Neural cell (in vitro differentiated cells): ENCODE data around the gene GCK. TPM values are rescaled to one million over a fixed set of nuclear protein-coding genes. Genes with fewer than 3 reads are reported as not detected.

Experiments
- H2AFZ ChIP-seq: fragments of 200-600, 300-800 bp; sonication (generic), shearing (Covaris generic); 2 replicates; pipeline ENCODE4 v1.6.0; 2014; ENCODE audit warnings: low read depth, mild to moderate bottlenecking, antibody characterized with exemption, low read length, moderate library complexity
- H3F3A ChIP-seq: fragments of 200-600 bp; shearing (Covaris generic); 2 replicates; pipeline ENCODE4 v1.6.1; 2016; ENCODE audit warnings: mild to moderate bottlenecking, moderate library complexity, mixed read lengths, antibody characterized with exemption, low read length; ENCODE audit not compliant: insufficient read depth, poor library complexity, severe bottlenecking
- H3K27ac ChIP-seq: fragments of 200-600, 300-800 bp; sonication (generic), shearing (Covaris generic); 2 replicates; pipeline ENCODE4 v1.5.1; 2014; ENCODE audit warnings: mild to moderate bottlenecking, low read length, moderate library complexity
- H3K27me3 ChIP-seq: fragments of 300-800, 200-600 bp; sonication (generic), shearing (Covaris generic); 2 replicates; pipeline ENCODE4 v1.6.0; 2014; ENCODE audit warnings: mild to moderate bottlenecking, low read depth, low read length, moderate library complexity; ENCODE audit not compliant: insufficient read depth
- H3K36me3 ChIP-seq: fragments of 300-800, 200-600 bp; sonication (generic), shearing (Covaris generic); 2 replicates; pipeline ENCODE4 v1.5.1; 2014; ENCODE audit warnings: mild to moderate bottlenecking, antibody characterized with exemption, low read length, moderate library complexity; ENCODE audit not compliant: insufficient read depth
- H3K4me2 ChIP-seq: fragments of 300-800, 200-600 bp; sonication (generic), shearing (Covaris generic); 2 replicates; pipeline ENCODE4 v1.6.0; 2014; ENCODE audit warnings: mild to moderate bottlenecking, low read length
- H3K4me3 ChIP-seq: fragments of 300-800, 200-600 bp; sonication (generic), shearing (Covaris generic); 2 replicates; pipeline ENCODE4 v1.5.1; 2014; ENCODE audit warnings: mild to moderate bottlenecking, low read length, moderate library complexity
- H3K79me2 ChIP-seq: fragments of 200-600 bp; shearing (Covaris generic); replicated peaks from 2 replicates; pipeline ENCODE4 v1.6.0; 2014; ENCODE audit warnings: mild to moderate bottlenecking, low read length, moderate library complexity; ENCODE audit not compliant: insufficient read depth
- H3K9ac ChIP-seq: fragments of 300-800, 200-600 bp; sonication (generic), shearing (Covaris generic); 2 replicates; pipeline ENCODE4 v1.6.1; 2016; ENCODE audit warnings: mild to moderate bottlenecking, low read length, mixed read lengths
- H3K9me2 ChIP-seq: fragments of 200-600 bp; shearing (Covaris generic); 2 replicates; pipeline ENCODE4 v1.6.1; 2016; ENCODE audit warnings: mild to moderate bottlenecking, low read length, mixed read lengths; ENCODE audit not compliant: insufficient read depth
- H3K9me3 ChIP-seq: fragments of 200-600, 300-800 bp; sonication (generic), shearing (Covaris generic); 2 replicates; pipeline ENCODE4 v1.6.1; 2016; ENCODE audit warnings: mild to moderate bottlenecking, mixed run types, low read length, moderate library complexity, mixed read lengths
- H4K20me1 ChIP-seq: fragments of 200-600 bp; shearing (Covaris generic); 2 replicates; pipeline ENCODE4 v1.6.1; 2016; ENCODE audit warnings: mild to moderate bottlenecking, mixed run types; ENCODE audit not compliant: insufficient read depth
- CTCF ChIP-seq: fragments of 450-650 bp; IDR thresholded peaks from 2 replicates; pipeline ENCODE4 v1.5.1; 2014; ENCODE audit warnings: antibody characterized with exemption, mild to moderate bottlenecking, moderate library complexity; ENCODE audit not compliant: poor library complexity, severe bottlenecking
- EP300 ChIP-seq: fragments of 450-650 bp; conservative IDR thresholded peaks from 2 replicates; pipeline ENCODE4 v1.6.1; 2014; ENCODE audit warnings: antibody characterized with exemption, mild to moderate bottlenecking, moderate library complexity; ENCODE audit not compliant: poor library complexity, severe bottlenecking
- EZH2 ChIP-seq: fragments of 200-600, 300-800 bp; shearing (Covaris generic), sonication (generic); IDR thresholded peaks from 2 replicates; pipeline ENCODE4 v1.6.1; 2014; ENCODE audit warnings: antibody characterized with exemption, low read length, borderline replicate concordance, mild to moderate bottlenecking; ENCODE audit not compliant: insufficient read depth, poor library complexity, severe bottlenecking
- MXI1 ChIP-seq: fragments of 450-650 bp; conservative IDR thresholded peaks from 2 replicates; pipeline ENCODE4 v1.6.1; 2014; ENCODE audit warnings: antibody characterized with exemption, mild to moderate bottlenecking; ENCODE audit not compliant: poor library complexity, severe bottlenecking
- POLR2AphosphoS5 ChIP-seq: IDR thresholded peaks from 2 replicates; pipeline ENCODE4 v1.6.1; 2012
- RAD21 ChIP-seq: fragments of 450-650 bp; conservative IDR thresholded peaks from 2 replicates; pipeline ENCODE4 v1.6.1; 2014; ENCODE audit warnings: antibody characterized with exemption, mild to moderate bottlenecking, moderate library complexity
- REST ChIP-seq: IDR thresholded peaks from 2 replicates; pipeline ENCODE4 v1.6.1; 2012; ENCODE audit warnings: borderline replicate concordance
- SMC3 ChIP-seq: fragments of 450-650 bp; conservative IDR thresholded peaks from 2 replicates; pipeline ENCODE4 v1.6.1; 2014; ENCODE audit warnings: antibody characterized with exemption, mild to moderate bottlenecking, moderate library complexity; ENCODE audit not compliant: poor library complexity
- TAF1 ChIP-seq: IDR thresholded peaks from 2 replicates; pipeline ENCODE4 v1.6.1; 2012; ENCODE audit warnings: low read depth
- polyA plus RNA-seq: library from polyadenylated mRNA; depleted of rRNA; stranded (reverse); fragments of >200 nt; gene quantifications from 2 replicates; pipeline ENCODE4 v1.2.3, GENCODE V29; 2014

Gene GCK
- polyA plus RNA-seq, 1 donor from 2014 or later: 7.4 TPM

- TF ChIP-seq POLR2AphosphoS5 (peak; percentile 11), MXI1 (no peak)
- Histone ChIP-seq H3K36me3 (no peaks in the 10 kb centered on the region), H3K9me3 (peaks cover 5% of the 10 kb centered on the region), H3K9me2 (no peaks in the 10 kb centered on the region), H3K27me3 (no peaks in the 10 kb centered on the region), H3K4me2 (no peak overlapping the region), H3K9ac (no peak overlapping the region), H4K20me1 (no peaks in the 10 kb centered on the region), H3F3A (no peaks in the 10 kb centered on the region), H3K79me2 (no peaks in the 10 kb centered on the region), H2AFZ (no peak overlapping the region), H3K27ac (no peak overlapping the region), H3K4me3 (no peak overlapping the region)
Observed at GRCh38 chr7:44217852-44218402, 28.7 kb upstream of the GCK start.

GRCh38 chr7:44217223-44217714 is 28.0 kb upstream of the GCK start:
- no peaks in the 10 kb centered on the region for H3F3A ChIP-seq
- H3K9ac ChIP-seq: no peak overlapping the region
- H3K27me3 ChIP-seq: no peaks in the 10 kb centered on the region
- no peaks in the 10 kb centered on the region for H4K20me1 ChIP-seq
- peaks cover 5% of the 10 kb centered on the region for H3K9me3 ChIP-seq
- TF ChIP-seq CTCF: no peak
- H3K79me2 ChIP-seq: no peaks in the 10 kb centered on the region
- H3K27ac ChIP-seq: no peak overlapping the region
- H3K9me2 ChIP-seq: no peaks in the 10 kb centered on the region
- no peak overlapping the region for H2AFZ ChIP-seq
- no peak overlapping the region for H3K4me3 ChIP-seq
- H3K4me2 ChIP-seq: no peak overlapping the region
- H3K36me3 ChIP-seq: no peaks in the 10 kb centered on the region

GRCh38 chr7:44216521-44217222 is 27.4 kb upstream of the GCK start:
- Histone ChIP-seq H3K4me3 (no peak overlapping the region), H3K27me3 (no peaks in the 10 kb centered on the region), H3K36me3 (no peaks in the 10 kb centered on the region), H2AFZ (no peak overlapping the region), H3K9me3 (peaks cover 5% of the 10 kb centered on the region), H3F3A (no peaks in the 10 kb centered on the region), H3K9ac (no peak overlapping the region), H3K79me2 (no peaks in the 10 kb centered on the region), H3K27ac (no peak overlapping the region), H4K20me1 (no peaks in the 10 kb centered on the region), H3K9me2 (no peaks in the 10 kb centered on the region), H3K4me2 (no peak overlapping the region)
- TF ChIP-seq CTCF (no peak), SMC3 (no peak), TAF1 (no peak), POLR2AphosphoS5 (no peak), EZH2 (no peak), MXI1 (no peak), REST (no peak), EP300 (no peak), RAD21 (no peak)
